ENCODE results near the gene PGBD5. TPM values are rescaled to one million over a fixed set of nuclear protein-coding genes. Genes with fewer than 3 reads are reported as not detected.

PGBD5 gene
- total RNA-seq, 1 donor from 2014 or later = 1.8 TPM

DNA sequence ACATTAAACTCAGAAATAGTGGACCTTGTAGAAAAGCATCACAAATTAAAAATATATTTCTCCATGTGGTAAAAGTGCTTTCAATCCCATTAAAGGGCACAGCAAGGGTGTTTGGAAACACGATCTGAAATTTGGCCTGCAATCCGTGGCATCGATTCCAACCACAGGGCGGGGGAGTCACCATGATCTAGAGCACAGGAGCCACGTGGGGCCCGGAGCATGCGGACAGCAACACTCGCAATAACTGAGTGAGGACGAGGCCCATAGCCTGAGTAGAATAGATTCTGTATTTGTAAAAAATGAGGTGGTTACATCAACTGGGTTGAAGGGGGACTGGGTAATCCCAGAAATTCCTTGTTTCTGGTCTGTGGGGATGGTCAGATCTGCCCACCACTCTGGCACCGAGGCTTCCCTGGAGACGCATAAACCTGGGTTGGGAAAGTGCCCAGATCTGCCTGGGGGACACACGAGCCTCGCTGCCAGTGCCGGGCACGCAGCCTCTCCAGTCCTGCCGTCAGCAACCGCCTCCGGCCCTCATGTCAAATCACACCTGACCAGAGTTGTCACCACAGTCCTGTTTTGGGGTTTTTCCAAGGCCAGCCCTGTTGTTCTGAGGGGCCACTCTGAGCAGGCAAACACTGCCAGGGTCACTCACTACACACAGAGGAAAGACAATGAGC is 104.3 kb downstream of the PGBD5 start:
- no peak for TF ChIP-seq CTCF (IDR thresholded peaks at IDR 0.05)
- Mint-ChIP-seq H3K9me3 (ENCODE audit: low read depth) (no peaks in the 10 kb centered on the region), H3K4me1 (ENCODE audit: low read depth) (peaks cover 4% of the 10 kb centered on the region), H3K27ac (ENCODE audit: unreplicated experiment) (no peak overlapping the region), H3K36me3 (ENCODE audit: low read depth) (peaks cover 7% of the 10 kb centered on the region), H3K27me3 (ENCODE audit: low read depth) (no peaks in the 10 kb centered on the region), H3K4me3 (ENCODE audit: unreplicated experiment) (no peak overlapping the region)
- no peak for DNase-seq (ENCODE audit: low spot score)

- DNase-seq (ENCODE audit: low spot score) = no peak
- H3K27me3 Mint-ChIP-seq (ENCODE audit: low read depth) = no peaks in the 10 kb centered on the region
- no peaks in the 10 kb centered on the region for H3K9me3 Mint-ChIP-seq (ENCODE audit: low read depth)
- H3K4me3 Mint-ChIP-seq (ENCODE audit: unreplicated experiment) = no peak overlapping the region
- no peak for TF ChIP-seq CTCF (IDR thresholded peaks at IDR 0.05)
- H3K36me3 Mint-ChIP-seq (ENCODE audit: low read depth) = peaks cover 7% of the 10 kb centered on the region
- no peak overlapping the region for H3K27ac Mint-ChIP-seq (ENCODE audit: unreplicated experiment)
- H3K4me1 Mint-ChIP-seq (ENCODE audit: low read depth) = peaks cover 4% of the 10 kb centered on the region
Observed at GRCh38 chr1:230321341-230321740, 104.8 kb downstream of the PGBD5 start.

GRCh38 chr1:230320804-230321203 is 105.3 kb downstream of the PGBD5 start:
- peaks cover 4% of the 10 kb centered on the region for H3K4me1 Mint-ChIP-seq (ENCODE audit: low read depth)
- TF ChIP-seq CTCF (IDR thresholded peaks at IDR 0.05) = no peak
- no peak for DNase-seq (ENCODE audit: low spot score)
- H3K27ac Mint-ChIP-seq (ENCODE audit: unreplicated experiment) = no peak overlapping the region
- no peak overlapping the region for H3K4me3 Mint-ChIP-seq (ENCODE audit: unreplicated experiment)
- peaks cover 7% of the 10 kb centered on the region for H3K36me3 Mint-ChIP-seq (ENCODE audit: low read depth)
- no peaks in the 10 kb centered on the region for H3K9me3 Mint-ChIP-seq (ENCODE audit: low read depth)
- no peaks in the 10 kb centered on the region for H3K27me3 Mint-ChIP-seq (ENCODE audit: low read depth)

DNA sequence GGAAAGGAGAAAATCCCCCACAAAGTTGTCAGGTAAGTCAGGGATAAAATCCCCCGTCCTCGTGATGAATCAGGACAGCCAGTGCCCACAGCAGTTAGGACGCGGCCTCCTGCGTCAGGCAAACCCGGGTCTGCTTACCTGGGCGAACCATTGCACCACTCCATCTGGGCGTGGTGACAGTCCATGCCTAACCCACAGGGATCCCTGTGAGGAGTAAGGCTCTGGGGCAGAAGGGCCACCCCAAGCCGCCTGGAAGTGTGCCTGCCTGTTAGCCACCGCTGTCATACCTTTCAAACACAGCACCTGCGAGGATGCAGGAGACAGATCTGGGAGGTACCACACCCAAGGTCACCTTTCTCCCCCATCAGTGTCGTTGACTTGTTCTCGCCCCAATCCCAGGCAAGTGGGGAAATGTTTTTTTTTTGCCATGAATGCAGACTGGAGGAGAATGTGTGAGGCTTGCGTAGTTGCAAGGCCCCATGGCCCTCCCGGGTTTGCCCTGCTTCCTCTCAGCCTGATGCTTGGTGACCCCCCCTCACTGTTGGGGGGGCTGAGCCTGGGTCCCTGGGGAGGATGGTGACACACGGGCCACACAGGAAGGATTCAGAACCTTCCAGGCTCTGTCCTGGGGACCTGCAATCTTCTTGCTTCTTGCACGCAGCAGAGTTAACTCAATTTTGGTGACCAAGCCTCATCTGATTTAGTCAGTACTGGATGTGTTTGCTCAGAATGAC is 107.0 kb downstream of the PGBD5 start:
- peaks cover 4% of the 10 kb centered on the region for H3K36me3 Mint-ChIP-seq (ENCODE audit: low read depth)
- no peak overlapping the region for H3K4me3 Mint-ChIP-seq (ENCODE audit: unreplicated experiment)
- no peak overlapping the region for H3K27ac Mint-ChIP-seq (ENCODE audit: unreplicated experiment)
- no peaks in the 10 kb centered on the region for H3K9me3 Mint-ChIP-seq (ENCODE audit: low read depth)
- no peaks in the 10 kb centered on the region for H3K27me3 Mint-ChIP-seq (ENCODE audit: low read depth)
- peaks cover 4% of the 10 kb centered on the region for H3K4me1 Mint-ChIP-seq (ENCODE audit: low read depth)
- TF ChIP-seq CTCF (IDR thresholded peaks at IDR 0.05) = no peak
- DNase-seq (ENCODE audit: low spot score) = no peak

DNA sequence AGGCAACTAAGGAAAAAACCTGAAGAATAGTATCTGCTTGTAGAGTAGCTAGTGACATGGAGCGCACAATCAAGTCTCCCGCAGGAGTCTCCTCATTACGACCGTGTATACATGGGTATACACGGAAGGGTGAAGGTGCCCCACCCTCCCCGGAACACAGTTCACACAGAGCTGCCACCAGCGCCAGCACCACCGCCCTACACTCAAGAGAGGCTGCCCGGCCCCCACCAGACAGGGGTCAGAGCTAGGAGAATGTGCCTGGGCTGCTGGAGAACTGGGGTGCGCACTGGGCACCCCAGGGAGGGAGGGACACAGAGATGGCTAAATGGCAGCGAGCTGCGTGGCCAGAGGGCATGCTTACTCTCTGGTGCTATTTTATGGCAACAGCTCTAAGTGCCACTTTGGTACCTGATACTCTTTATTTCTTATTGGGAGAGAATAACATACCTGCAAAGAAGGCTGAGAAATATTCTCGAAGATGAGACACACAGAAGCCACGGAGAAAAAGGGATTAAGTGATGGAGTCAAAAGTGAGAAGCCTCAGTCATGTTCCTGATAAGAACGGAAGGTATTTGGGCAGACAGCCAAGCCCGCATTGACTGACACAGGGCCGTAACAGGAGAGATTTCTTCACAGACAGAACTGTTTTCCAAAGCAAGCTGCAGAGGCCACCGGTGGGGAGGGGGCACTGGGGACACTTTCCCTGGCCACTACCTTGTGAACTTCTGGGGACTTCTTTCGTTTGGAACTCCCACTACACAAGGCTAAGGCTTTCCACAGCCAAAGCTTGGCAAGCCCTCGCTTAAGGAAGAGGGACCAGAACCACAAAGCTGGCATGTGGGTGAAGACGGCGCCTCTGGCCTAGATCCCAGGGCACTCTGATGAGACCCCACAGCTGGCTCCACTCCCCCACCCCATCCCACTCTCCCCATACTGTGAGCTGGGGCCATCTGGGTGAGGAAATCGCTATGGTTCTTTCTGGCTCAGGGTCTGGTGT is 108.0 kb downstream of the PGBD5 start:
- H3K4me3 Mint-ChIP-seq (ENCODE audit: unreplicated experiment) = no peak overlapping the region
- H3K27ac Mint-ChIP-seq (ENCODE audit: unreplicated experiment) = no peak overlapping the region
- H3K36me3 Mint-ChIP-seq (ENCODE audit: low read depth) = peaks cover 1% of the 10 kb centered on the region
- H3K4me1 Mint-ChIP-seq (ENCODE audit: low read depth) = peaks cover 4% of the 10 kb centered on the region
- H3K27me3 Mint-ChIP-seq (ENCODE audit: low read depth) = peaks cover 1% of the 10 kb centered on the region
- TF ChIP-seq CTCF (IDR thresholded peaks at IDR 0.05) = no peak
- no peak for DNase-seq (ENCODE audit: low spot score)
- H3K9me3 Mint-ChIP-seq (ENCODE audit: low read depth) = no peaks in the 10 kb centered on the region

Measured in chondrocyte (in vitro differentiated cells).